Stomach (tissue), 19 donors: ENCODE results near the gene RASAL3. TPM values are rescaled to one million over a fixed set of nuclear protein-coding genes. Genes with fewer than 3 reads are reported as not detected.
A peak's percentile ranks its signal among the peaks of the same experiment; 100 is the strongest.

Experiments used
- DNase-seq, 2 donors: peaks; one replicate each; pipeline versions ENCODE4 v3.0.0 to v3.0.0-alpha.2; 2013 to 2019
- H3K27ac ChIP-seq, 5 donors: fragments of 200-600 bp in 4 of 5; sonication (generic) in 4 of 5; one replicate each; pipeline ENCODE4 v1.5.1; 2013 to 2019; ENCODE audit warnings: mild to moderate bottlenecking in 1 of 5, moderate library complexity in 1 of 5
- H3K27me3 ChIP-seq, 3 donors: fragments of 200-600 bp; sonication (generic); one replicate each; pipeline ENCODE4 v1.5.1; 2017 to 2019; ENCODE audit warnings: mixed run types in 1 of 3
- H3K36me3 ChIP-seq, 4 donors: fragments of 200-600 bp; sonication (generic); 1 replicate in 3 of 4; 2 replicates in 1 of 4; pipeline ENCODE4 v1.5.1; 2016 to 2019
- H3K4me1 ChIP-seq, 4 donors: fragments of 200-600 bp; sonication (generic); one replicate each; pipeline ENCODE4 v1.5.1; 2016 to 2019
- H3K4me3 ChIP-seq, 4 donors: fragments of 200-600 bp; sonication (generic) in 3 of 4; one replicate each; pipeline ENCODE4 v1.5.1; 2016 to 2019; ENCODE audit warnings: mild to moderate bottlenecking in 1 of 4
- H3K9me3 ChIP-seq, 4 donors: fragments of 200-600 bp; sonication (generic); one replicate each; pipeline ENCODE4 v1.5.1; 2016 to 2019
- CTCF ChIP-seq, 7 experiments: fragments of 450-650 bp in 4 of 7; fragments of 200-600 bp in 3 of 7; sonication (generic) in 3 of 7; IDR thresholded peaks; one replicate each; pipeline ENCODE4 v1.5.1; 2016 to 2019; ENCODE audit warnings: antibody characterized with exemption in 7 of 7, control low read depth in 2 of 7, mild to moderate bottlenecking in 1 of 7
- EP300 ChIP-seq: sonication (generic); formaldehyde crosslinking; IDR thresholded peaks from one replicate; pipeline ENCODE4 v1.6.1; 2017; ENCODE audit warnings: antibody characterized with exemption
- POLR2A ChIP-seq, 4 donors: fragments of 450-650 bp; IDR thresholded peaks; one replicate each; pipeline ENCODE4 v1.6.1; 2016; ENCODE audit warnings: antibody characterized with exemption in 4 of 4, control low read depth in 2 of 4, mild to moderate bottlenecking in 1 of 4, moderate library complexity in 1 of 4
- POLR2AphosphoS5 ChIP-seq, 3 donors: sonication (generic); formaldehyde crosslinking; IDR thresholded peaks; one replicate each; pipeline ENCODE4 v1.6.1; 2016; ENCODE audit warnings: antibody characterized with exemption in 3 of 3
- WGBS, 5 donors: extraction: QIAGEN DNeasy Blood & Tissue Kit in 3 of 5; methylation state at CpG; one replicate each; pipeline versions ENCODE4 v1.1.5 to v1.1.7; 2013 to 2018; 5-methylcytosine and 5-hydroxymethylcytosine counted together
- intact Hi-C: fragments of 100-400 bp; cut with DNase I; formaldehyde crosslinking; loops from one replicate; pipeline ENCODE4 v1.15.1; 2023; ENCODE audit warnings: low total_unique reads
- long read RNA-seq, 10 donors: transcript quantifications; one replicate each; lab custom pipeline, GENCODE V29; 2026
- polyA plus RNA-seq, 3 donors: library from polyadenylated mRNA; stranded (reverse); fragments of 200-250 nt; gene quantifications; one replicate each; pipeline ENCODE4 v1.2.3, GENCODE V29; 2013
- total RNA-seq, 5 donors: library from RNA; depleted of rRNA; stranded (reverse); fragments of >200 nt; gene quantifications; one replicate each; pipeline versions ENCODE4 v1.1.0 to v1.2.3, GENCODE V29; 2014 to 2016
- donor health status: healthy with polysubstance abuse.
- donor health status: Bipolar disorder and iron deficiency.
- donor health status: healthy.

The RASAL3 gene
- total RNA-seq (10 to 100 TPM in 2 of 5 donors, 1 to 10 TPM in 3; 1.1 to 21.2 (median 7.8) TPM), polyA plus RNA-seq (1 to 10 TPM; 2.1 to 3.5 (median 2.5) TPM)
- long read RNA-seq, donor 1, result 0 reads
- long read RNA-seq, donor 2, result 0 reads
- long read RNA-seq, donor 3, result 0 reads
- long read RNA-seq, donor 4, result 0 reads
- long read RNA-seq, donor 5, result 0 reads
- long read RNA-seq, donor 6, partial matches to known transcripts, result 0 of 1 reads
- long read RNA-seq, donor 6, other reads (novel, unspliced or antisense), result 0 of 1 reads
- long read RNA-seq, donor 7, result 0 reads
- long read RNA-seq, donor 8, result 0 reads
- long read RNA-seq, donor 9, result 0 reads
- long read RNA-seq, donor 10, result 0 reads

DNA sequence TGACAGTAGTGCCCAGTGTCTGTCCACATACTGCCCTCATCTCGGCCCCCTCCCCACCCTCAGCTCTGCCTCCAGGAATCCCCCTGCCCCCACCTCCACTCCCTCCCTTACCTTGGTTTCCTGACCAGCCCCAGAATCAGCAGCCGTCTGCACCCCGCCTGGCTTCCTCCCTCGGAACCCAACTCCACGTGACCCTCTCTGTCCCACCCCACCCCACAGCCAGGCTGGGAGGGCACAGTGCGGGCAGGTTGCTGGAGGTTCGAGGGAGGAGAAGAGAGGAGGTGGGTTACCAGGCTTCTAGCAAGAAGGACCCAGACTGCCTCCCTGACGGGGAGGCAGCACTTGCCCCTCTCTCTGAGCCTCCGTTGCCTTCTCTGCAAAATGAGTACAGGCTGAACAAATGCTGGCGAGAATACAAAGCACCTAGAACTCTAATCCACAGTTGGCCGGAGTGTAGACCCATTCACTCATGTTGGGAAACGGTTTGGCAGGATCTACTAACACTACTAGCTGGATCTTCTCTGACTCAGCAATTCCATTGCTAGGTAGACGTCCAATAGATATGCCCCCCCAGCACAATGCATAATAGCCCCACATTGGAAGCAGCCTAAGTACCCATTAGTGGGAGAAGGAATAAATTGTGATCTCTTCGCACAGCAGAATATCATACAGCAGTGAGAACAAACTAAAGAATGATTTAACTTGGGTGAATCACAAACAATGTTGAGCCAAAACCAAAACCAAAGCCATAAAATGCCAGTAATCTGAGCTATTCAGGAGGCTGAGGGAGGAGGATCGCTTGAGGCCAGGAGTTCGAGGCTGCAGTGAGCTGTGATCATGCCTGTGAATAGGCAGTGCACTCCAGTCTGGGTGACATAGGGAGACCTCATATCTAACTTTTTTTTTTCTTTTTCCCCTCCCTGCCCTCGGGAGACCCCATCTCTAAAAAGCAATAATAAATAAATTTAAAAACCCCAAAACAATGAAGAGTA, at the start of gene RASAL3:
RASAL3 (minus strand) TSS at position 151 of the 992 bp plus-strand sequence. CDS start 186 bp downstream, outside the sequence.
- WGBS, 5 donors, result 26 to 32% (median 29%) methylated on average over 16 to 17 of the region's 17 CpGs
- peak in 1 of 2 donors; percentile 24 for DNase-seq
- intact Hi-C loops, result no loop called here
- peaks cover 3 to 60% (median 16%) of the 10 kb centered on the region in 3 donors for H3K27me3 ChIP-seq
- peaks cover 0 to 10% (median 0%) of the 10 kb centered on the region in 4 donors for H3K36me3 ChIP-seq
- H3K9me3 ChIP-seq, result no peaks in the 10 kb centered on the region
- H3K27ac ChIP-seq, result peak within 1 kb of the TSS; percentile 55 to 85 (median 70)
- peak within 1 kb of the TSS; percentile 25 to 51 (median 42) for H3K4me3 ChIP-seq
- peaks cover 0 to 27% (median 7%) of the 10 kb centered on the region in 4 donors for H3K4me1 ChIP-seq
- no peak for TF ChIP-seq POLR2A (IDR thresholded peaks at IDR 0.05)
- no peak for TF ChIP-seq EP300
- no peak for TF ChIP-seq CTCF (IDR thresholded peaks at IDR 0.05)

DNA sequence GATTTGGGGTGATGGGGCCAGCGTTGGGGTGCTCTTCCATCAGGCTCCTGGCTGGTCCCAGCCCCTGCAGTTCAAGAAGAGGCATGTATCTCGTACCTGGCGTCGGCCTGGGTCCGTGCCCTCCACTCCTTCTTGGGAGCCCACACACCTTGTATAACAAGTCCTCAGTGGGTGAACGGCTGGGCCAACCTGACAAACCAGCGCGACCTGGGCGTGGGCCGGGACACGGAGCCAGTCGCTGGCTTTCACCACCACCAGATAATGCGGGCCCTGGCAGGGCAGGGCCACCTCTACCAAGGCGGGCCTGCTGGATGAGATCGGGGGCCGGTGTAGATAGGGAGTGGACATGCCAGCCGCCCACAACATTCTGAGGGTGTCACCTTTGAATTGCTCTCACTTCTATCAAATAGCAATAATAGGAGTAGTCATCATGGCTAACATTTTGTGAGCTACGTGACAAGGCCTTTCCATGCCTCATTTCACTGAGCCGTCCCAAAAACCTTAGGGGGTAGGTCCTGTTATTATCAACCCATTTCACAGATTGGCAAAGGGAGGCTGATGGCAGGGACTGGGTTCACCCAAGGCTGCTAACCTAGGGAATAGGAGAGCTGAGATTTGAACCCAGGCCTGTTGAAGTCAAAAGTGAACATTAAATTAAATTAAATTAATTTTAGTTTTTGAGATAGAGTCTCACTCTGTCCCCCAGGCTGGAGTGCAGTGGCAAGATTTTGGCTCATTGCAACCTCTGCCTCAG, 47.5 kb upstream of the RASAL3 start:
- intact Hi-C loops, result no loop called here
- 46 to 81% (median 55%) methylated on average over 8 to 19 of the region's 19 CpGs for WGBS, 5 donors
- peak; percentile 30 to 68 for DNase-seq
- H3K4me1 ChIP-seq, result peaks cover 6 to 16% (median 14%) of the 10 kb centered on the region in 4 donors
- H3K27me3 ChIP-seq, result peaks cover 4 to 56% (median 36%) of the 10 kb centered on the region in 3 donors
- peak overlapping the region in 2 of 5 donors; percentile 20 to 74 for H3K27ac ChIP-seq
- H3K36me3 ChIP-seq, result no peaks in the 10 kb centered on the region
- TF ChIP-seq POLR2A (IDR thresholded peaks at IDR 0.05), result no peak
- TF ChIP-seq EP300, result no peak
- TF ChIP-seq CTCF (IDR thresholded peaks at IDR 0.05), result no peak
- no peak for TF ChIP-seq POLR2AphosphoS5 (IDR thresholded peaks at IDR 0.05)
- peaks cover 0 to 11% (median 9%) of the 10 kb centered on the region in 4 donors for H3K9me3 ChIP-seq
- no peak overlapping the region for H3K4me3 ChIP-seq

- TF ChIP-seq POLR2AphosphoS5 (IDR thresholded peaks at IDR 0.05) (no peak), CTCF (IDR thresholded peaks at IDR 0.05) (no peak), POLR2A (IDR thresholded peaks at IDR 0.05) (no peak), EP300 (no peak)
- H3K36me3 ChIP-seq, result no peaks in the 10 kb centered on the region
- no peaks in the 10 kb centered on the region for H3K9me3 ChIP-seq
- 3 to 10% (median 5%) methylated on average over 23 to 52 of the region's 52 CpGs for whole genome bisulfite sequencing, 5 donors
- peaks cover 4 to 87% (median 41%) of the 10 kb centered on the region in 3 donors for H3K27me3 ChIP-seq
- H3K4me3 ChIP-seq, result peak within 1 kb of the TSS; percentile 19 to 35 (median 30)
- H3K4me1 ChIP-seq, result peaks cover 6 to 16% (median 14%) of the 10 kb centered on the region in 4 donors
- intact Hi-C loops, result no loop called here
- no peak within 1 kb of the TSS for H3K27ac ChIP-seq
- no peak for DNase-seq
These were observed 43.8 kb upstream of the RASAL3 start, which contains the start of gene CYP4F22 for GRCh38 chr19:15508035-15508710. TSS of gene CYP4F22 (plus strand) at chr19:15508525. CDS start at chr19:15525337, 16,812 bp downstream.
